ENCODE measurements around the gene ZNF423.

The ZNF423 gene

GRCh38 chr16:49720225-49720624, 135.7 kb downstream of the ZNF423 start:
- Histone ChIP-seq H3K27me3 (ENCODE audit: control insufficient read depth in 1 of 2, insufficient read depth in 2 of 2, low read length in 2 of 2) (no peaks in the 10 kb centered on the region), H3K9me3 (ENCODE audit: control insufficient read depth in 1 of 2, low read length in 2 of 2) (no peaks in the 10 kb centered on the region), H3K36me3 (ENCODE audit: control insufficient read depth in 1 of 2, insufficient read depth in 2 of 2, low read length in 2 of 2) (no peaks in the 10 kb centered on the region), H3K4me3 (ENCODE audit: low read depth in 1 of 2, low read length in 2 of 2) (no peak overlapping the region), H3K9ac (ENCODE audit: low read depth in 1 of 2, low read length in 2 of 2) (no peak overlapping the region), H3K27ac (ENCODE audit: low read depth, low read length) (no peak overlapping the region), H3K4me1 (ENCODE audit: control insufficient read depth in 1 of 2, insufficient read depth in 2 of 2, low read length in 2 of 2) (no peaks in the 10 kb centered on the region)

GRCh38 chr16:49717689-49718088, 138.2 kb downstream of the ZNF423 start:
- Histone ChIP-seq H3K36me3 (ENCODE audit: control insufficient read depth in 1 of 2, insufficient read depth in 2 of 2, low read length in 2 of 2) (no peaks in the 10 kb centered on the region), H3K9ac (ENCODE audit: low read depth in 1 of 2, low read length in 2 of 2) (no peak overlapping the region), H3K4me1 (ENCODE audit: control insufficient read depth in 1 of 2, insufficient read depth in 2 of 2, low read length in 2 of 2) (no peaks in the 10 kb centered on the region), H3K27me3 (ENCODE audit: control insufficient read depth in 1 of 2, insufficient read depth in 2 of 2, low read length in 2 of 2) (no peaks in the 10 kb centered on the region), H3K4me3 (ENCODE audit: low read depth in 1 of 2, low read length in 2 of 2) (no peak overlapping the region), H3K27ac (ENCODE audit: low read depth, low read length) (no peak overlapping the region), H3K9me3 (ENCODE audit: control insufficient read depth in 1 of 2, low read length in 2 of 2) (no peaks in the 10 kb centered on the region)

- H3K4me1 ChIP-seq (ENCODE audit: control insufficient read depth in 1 of 2, insufficient read depth in 2 of 2, low read length in 2 of 2) = no peaks in the 10 kb centered on the region
- H3K9ac ChIP-seq (ENCODE audit: low read depth in 1 of 2, low read length in 2 of 2) = no peak overlapping the region
- H3K36me3 ChIP-seq (ENCODE audit: control insufficient read depth in 1 of 2, insufficient read depth in 2 of 2, low read length in 2 of 2) = no peaks in the 10 kb centered on the region
- no peaks in the 10 kb centered on the region for H3K9me3 ChIP-seq (ENCODE audit: control insufficient read depth in 1 of 2, low read length in 2 of 2)
- no peak overlapping the region for H3K27ac ChIP-seq (ENCODE audit: low read depth, low read length)
- no peak overlapping the region for H3K4me3 ChIP-seq (ENCODE audit: low read depth in 1 of 2, low read length in 2 of 2)
- H3K27me3 ChIP-seq (ENCODE audit: control insufficient read depth in 1 of 2, insufficient read depth in 2 of 2, low read length in 2 of 2) = no peaks in the 10 kb centered on the region
Measured at GRCh38 chr16:49716339-49716934, 139.5 kb downstream of the ZNF423 start.

GRCh38 chr16:49713770-49714169, 142.1 kb downstream of the ZNF423 start:
- no peaks in the 10 kb centered on the region for H3K27me3 ChIP-seq (ENCODE audit: control insufficient read depth in 1 of 2, insufficient read depth in 2 of 2, low read length in 2 of 2)
- H3K4me3 ChIP-seq (ENCODE audit: low read depth in 1 of 2, low read length in 2 of 2) = no peak overlapping the region
- H3K9me3 ChIP-seq (ENCODE audit: control insufficient read depth in 1 of 2, low read length in 2 of 2) = no peaks in the 10 kb centered on the region
- H3K4me1 ChIP-seq (ENCODE audit: control insufficient read depth in 1 of 2, insufficient read depth in 2 of 2, low read length in 2 of 2) = no peaks in the 10 kb centered on the region
- no peaks in the 10 kb centered on the region for H3K36me3 ChIP-seq (ENCODE audit: control insufficient read depth in 1 of 2, insufficient read depth in 2 of 2, low read length in 2 of 2)
- H3K9ac ChIP-seq (ENCODE audit: low read depth in 1 of 2, low read length in 2 of 2) = no peak overlapping the region
- no peak overlapping the region for H3K27ac ChIP-seq (ENCODE audit: low read depth, low read length)

- Histone ChIP-seq H3K27me3 (ENCODE audit: control insufficient read depth in 1 of 2, insufficient read depth in 2 of 2, low read length in 2 of 2) (no peaks in the 10 kb centered on the region), H3K4me1 (ENCODE audit: control insufficient read depth in 1 of 2, insufficient read depth in 2 of 2, low read length in 2 of 2) (no peaks in the 10 kb centered on the region), H3K36me3 (ENCODE audit: control insufficient read depth in 1 of 2, insufficient read depth in 2 of 2, low read length in 2 of 2) (no peaks in the 10 kb centered on the region), H3K9me3 (ENCODE audit: control insufficient read depth in 1 of 2, low read length in 2 of 2) (no peaks in the 10 kb centered on the region), H3K9ac (ENCODE audit: low read depth in 1 of 2, low read length in 2 of 2) (no peak overlapping the region), H3K4me3 (ENCODE audit: low read depth in 1 of 2, low read length in 2 of 2) (no peak overlapping the region), H3K27ac (ENCODE audit: low read depth, low read length) (no peak overlapping the region)
Measured at GRCh38 chr16:49712542-49712941, 143.4 kb downstream of the ZNF423 start.

- no peak overlapping the region for H3K27ac ChIP-seq (ENCODE audit: low read depth, low read length)
- no peaks in the 10 kb centered on the region for H3K4me1 ChIP-seq (ENCODE audit: control insufficient read depth in 1 of 2, insufficient read depth in 2 of 2, low read length in 2 of 2)
- H3K27me3 ChIP-seq (ENCODE audit: control insufficient read depth in 1 of 2, insufficient read depth in 2 of 2, low read length in 2 of 2) = no peaks in the 10 kb centered on the region
- no peak overlapping the region for H3K4me3 ChIP-seq (ENCODE audit: low read depth in 1 of 2, low read length in 2 of 2)
- H3K9ac ChIP-seq (ENCODE audit: low read depth in 1 of 2, low read length in 2 of 2) = no peak overlapping the region
- H3K9me3 ChIP-seq (ENCODE audit: control insufficient read depth in 1 of 2, low read length in 2 of 2) = no peaks in the 10 kb centered on the region
- H3K36me3 ChIP-seq (ENCODE audit: control insufficient read depth in 1 of 2, insufficient read depth in 2 of 2, low read length in 2 of 2) = no peaks in the 10 kb centered on the region
Measured at GRCh38 chr16:49712106-49712505, 143.8 kb downstream of the ZNF423 start.

GRCh38 chr16:49709057-49709456, 146.9 kb downstream of the ZNF423 start:
- H3K9ac ChIP-seq (ENCODE audit: low read depth in 1 of 2, low read length in 2 of 2) = no peak overlapping the region
- no peaks in the 10 kb centered on the region for H3K9me3 ChIP-seq (ENCODE audit: control insufficient read depth in 1 of 2, low read length in 2 of 2)
- no peak overlapping the region for H3K4me3 ChIP-seq (ENCODE audit: low read depth in 1 of 2, low read length in 2 of 2)
- no peak overlapping the region for H3K27ac ChIP-seq (ENCODE audit: low read depth, low read length)
- no peaks in the 10 kb centered on the region for H3K4me1 ChIP-seq (ENCODE audit: control insufficient read depth in 1 of 2, insufficient read depth in 2 of 2, low read length in 2 of 2)
- H3K27me3 ChIP-seq (ENCODE audit: control insufficient read depth in 1 of 2, insufficient read depth in 2 of 2, low read length in 2 of 2) = no peaks in the 10 kb centered on the region
- no peaks in the 10 kb centered on the region for H3K36me3 ChIP-seq (ENCODE audit: control insufficient read depth in 1 of 2, insufficient read depth in 2 of 2, low read length in 2 of 2)

GRCh38 chr16:49708491-49708890, 147.4 kb downstream of the ZNF423 start:
- Histone ChIP-seq H3K27ac (ENCODE audit: low read depth, low read length) (no peak overlapping the region), H3K4me3 (ENCODE audit: low read depth in 1 of 2, low read length in 2 of 2) (no peak overlapping the region), H3K9ac (ENCODE audit: low read depth in 1 of 2, low read length in 2 of 2) (no peak overlapping the region), H3K4me1 (ENCODE audit: control insufficient read depth in 1 of 2, insufficient read depth in 2 of 2, low read length in 2 of 2) (no peaks in the 10 kb centered on the region), H3K36me3 (ENCODE audit: control insufficient read depth in 1 of 2, insufficient read depth in 2 of 2, low read length in 2 of 2) (no peaks in the 10 kb centered on the region), H3K9me3 (ENCODE audit: control insufficient read depth in 1 of 2, low read length in 2 of 2) (no peaks in the 10 kb centered on the region), H3K27me3 (ENCODE audit: control insufficient read depth in 1 of 2, insufficient read depth in 2 of 2, low read length in 2 of 2) (no peaks in the 10 kb centered on the region)

GRCh38 chr16:49706620-49707355, 149.1 kb downstream of the ZNF423 start:
- Histone ChIP-seq H3K9me3 (ENCODE audit: control insufficient read depth in 1 of 2, low read length in 2 of 2) (no peaks in the 10 kb centered on the region), H3K36me3 (ENCODE audit: control insufficient read depth in 1 of 2, insufficient read depth in 2 of 2, low read length in 2 of 2) (no peaks in the 10 kb centered on the region), H3K4me1 (ENCODE audit: control insufficient read depth in 1 of 2, insufficient read depth in 2 of 2, low read length in 2 of 2) (no peaks in the 10 kb centered on the region), H3K4me3 (ENCODE audit: low read depth in 1 of 2, low read length in 2 of 2) (no peak overlapping the region), H3K27me3 (ENCODE audit: control insufficient read depth in 1 of 2, insufficient read depth in 2 of 2, low read length in 2 of 2) (no peaks in the 10 kb centered on the region), H3K27ac (ENCODE audit: low read depth, low read length) (no peak overlapping the region), H3K9ac (ENCODE audit: low read depth in 1 of 2, low read length in 2 of 2) (no peak overlapping the region)

- no peak overlapping the region for H3K9ac ChIP-seq (ENCODE audit: low read depth in 1 of 2, low read length in 2 of 2)
- no peak overlapping the region for H3K27ac ChIP-seq (ENCODE audit: low read depth, low read length)
- H3K36me3 ChIP-seq (ENCODE audit: control insufficient read depth in 1 of 2, insufficient read depth in 2 of 2, low read length in 2 of 2) = no peaks in the 10 kb centered on the region
- no peaks in the 10 kb centered on the region for H3K9me3 ChIP-seq (ENCODE audit: control insufficient read depth in 1 of 2, low read length in 2 of 2)
- no peak overlapping the region for H3K4me3 ChIP-seq (ENCODE audit: low read depth in 1 of 2, low read length in 2 of 2)
- no peaks in the 10 kb centered on the region for H3K4me1 ChIP-seq (ENCODE audit: control insufficient read depth in 1 of 2, insufficient read depth in 2 of 2, low read length in 2 of 2)
- H3K27me3 ChIP-seq (ENCODE audit: control insufficient read depth in 1 of 2, insufficient read depth in 2 of 2, low read length in 2 of 2) = no peaks in the 10 kb centered on the region
Measured at GRCh38 chr16:49704586-49705155, 151.2 kb downstream of the ZNF423 start.
